GM18951 (cell line): ENCODE results near the gene CXCL14.

Experiments used
- POLR2A ChIP-seq: IDR thresholded peaks from 4 replicates; pipeline ENCODE4 v1.6.1; 2011; ENCODE audit warnings: mild to moderate bottlenecking; ENCODE audit not compliant: insufficient read length, insufficient read depth; ENCODE audit errors: extremely low read depth
- in situ Hi-C: fragments of 300-500 bp; cut with MboI; formaldehyde crosslinking; loops from one replicate; pipeline ENCODE4 v1.12.0; 2022; ENCODE audit warnings: low sequenced_read_pairs, mixed read lengths, inconsistent platforms; ENCODE audit not compliant: unreplicated experiment

CXCL14 gene

DNA sequence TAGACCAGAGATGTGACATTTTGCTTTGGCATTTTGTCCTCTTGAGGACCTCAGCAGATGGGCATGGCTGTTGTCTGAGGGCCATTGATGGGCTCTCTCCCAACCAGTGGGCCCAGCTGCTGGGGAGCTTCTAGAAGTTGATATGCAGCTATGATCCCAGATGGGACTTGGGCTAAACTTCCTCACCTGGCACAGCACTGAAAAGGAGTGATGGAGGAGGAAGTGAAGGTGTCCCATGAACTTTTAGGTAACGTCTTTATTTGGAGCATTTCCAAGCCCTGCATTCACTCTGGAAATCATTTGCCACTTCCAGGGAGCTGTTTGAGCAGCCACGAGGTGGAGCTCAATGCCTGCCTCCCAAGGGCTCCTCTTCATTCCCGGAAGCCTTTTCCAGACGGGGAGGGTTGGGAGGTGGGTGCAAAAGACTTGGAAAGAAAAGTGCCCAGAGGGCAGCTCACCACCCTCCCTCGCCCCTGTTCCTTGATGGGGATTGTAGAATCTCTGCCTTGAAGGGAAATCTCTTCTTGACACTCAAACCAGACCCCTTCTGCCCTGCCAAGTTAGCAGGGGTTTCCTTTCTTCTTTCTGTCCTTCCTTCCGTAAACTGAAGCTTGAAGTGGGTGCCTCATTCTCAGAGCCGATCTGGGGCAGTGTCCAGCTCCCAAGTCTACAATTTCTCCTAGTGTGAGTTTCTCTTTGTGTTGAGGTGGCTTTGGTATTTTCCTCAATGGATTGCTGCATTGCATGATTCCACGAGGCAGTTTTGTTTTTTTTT is 24.9 kb downstream of the CXCL14 start:
- no peak for TF ChIP-seq POLR2A
- in situ Hi-C loops = loop anchor here (10.0 to 25.0 kb wide), 2 partner anchors 89 to 283 kb away; partner anchors contain the start of gene SLC25A48

DNA sequence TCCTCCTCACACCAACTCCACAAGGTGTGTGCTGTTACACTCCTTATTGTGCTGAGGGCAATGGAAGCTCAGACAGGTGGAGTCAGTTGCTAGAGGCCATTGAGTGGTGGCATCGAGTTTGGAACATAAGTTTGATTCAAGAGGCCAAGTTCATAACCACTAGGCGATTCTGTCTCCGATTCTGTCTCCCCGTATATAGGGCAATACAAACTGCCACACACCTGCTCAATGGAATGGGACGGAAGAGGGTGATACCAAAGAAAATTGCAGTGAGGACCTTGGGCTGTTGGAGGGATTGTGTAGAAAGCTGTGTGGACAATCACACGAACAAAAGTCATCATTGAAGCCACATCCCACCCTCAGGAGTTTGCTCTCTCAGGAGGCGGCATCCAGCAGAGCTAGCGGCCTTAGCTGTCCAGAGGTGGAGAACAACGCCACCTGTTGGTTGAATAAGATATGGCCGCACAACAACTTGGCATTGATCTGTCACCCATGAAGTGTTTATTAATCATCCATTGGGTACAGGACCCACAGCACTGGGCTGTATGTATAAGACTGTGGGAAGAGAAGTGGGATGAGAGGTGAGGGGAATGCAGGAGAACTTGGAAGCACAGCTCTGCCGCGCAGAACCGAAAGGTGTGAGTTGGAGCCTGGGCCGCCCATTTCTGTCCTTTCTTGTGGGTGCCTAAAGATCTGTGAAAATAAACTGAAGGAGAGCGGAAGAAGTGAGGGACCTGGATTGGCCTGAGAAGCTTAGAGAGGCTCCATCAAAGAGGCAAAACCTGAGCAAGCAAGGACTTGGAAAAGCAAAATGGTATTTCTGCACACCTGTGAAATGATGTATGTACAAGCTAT is 27.0 kb downstream of the CXCL14 start:
- in situ Hi-C loops = loop anchor here (10.0 to 25.0 kb wide), 2 partner anchors 87 to 285 kb away; partner anchors contain the start of gene SLC25A48

GRCh38 chr5:135549413-135549812 is 29.4 kb downstream of the CXCL14 start:
- no peak for TF ChIP-seq POLR2A
- in situ Hi-C loops = no loop called here

More for the DNA sequence above, 27.0 kb downstream of the CXCL14 start:
- TF ChIP-seq POLR2A = no peak

- in situ Hi-C loops = no loop called here
- TF ChIP-seq POLR2A = no peak
Measured at GRCh38 chr5:135547590-135548254, 31.1 kb downstream of the CXCL14 start.

GRCh38 chr5:135546912-135547311 is 31.9 kb downstream of the CXCL14 start:
- in situ Hi-C loops = no loop called here
- TF ChIP-seq POLR2A = no peak

- TF ChIP-seq POLR2A = no peak
- in situ Hi-C loops = no loop called here
Measured at GRCh38 chr5:135546101-135546500, 32.7 kb downstream of the CXCL14 start.

DNA sequence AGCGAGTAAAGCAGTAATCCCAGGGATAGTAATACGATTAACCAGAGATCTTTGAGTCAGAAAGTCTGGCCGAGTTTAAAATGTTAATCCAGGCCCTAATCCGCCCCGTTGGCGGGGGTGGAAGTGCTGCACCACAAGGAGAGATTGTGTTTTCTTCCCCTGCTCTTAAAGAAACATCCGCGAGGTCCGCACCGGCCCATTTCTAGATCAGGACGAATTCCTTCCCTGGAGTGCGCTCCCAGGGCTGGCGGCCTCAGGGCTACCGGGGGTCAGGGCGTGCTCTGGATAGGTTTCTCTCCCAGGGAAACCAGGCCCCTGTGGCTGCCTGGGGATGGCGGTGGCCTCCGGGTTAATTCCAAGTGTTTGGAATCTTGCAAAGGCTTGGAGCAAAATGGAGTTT is 33.7 kb downstream of the CXCL14 start:
- in situ Hi-C loops = no loop called here
- TF ChIP-seq POLR2A = no peak

- in situ Hi-C loops = no loop called here
- no peak for TF ChIP-seq POLR2A
Measured at GRCh38 chr5:135543485-135544304, 35.1 kb downstream of the CXCL14 start.

DNA sequence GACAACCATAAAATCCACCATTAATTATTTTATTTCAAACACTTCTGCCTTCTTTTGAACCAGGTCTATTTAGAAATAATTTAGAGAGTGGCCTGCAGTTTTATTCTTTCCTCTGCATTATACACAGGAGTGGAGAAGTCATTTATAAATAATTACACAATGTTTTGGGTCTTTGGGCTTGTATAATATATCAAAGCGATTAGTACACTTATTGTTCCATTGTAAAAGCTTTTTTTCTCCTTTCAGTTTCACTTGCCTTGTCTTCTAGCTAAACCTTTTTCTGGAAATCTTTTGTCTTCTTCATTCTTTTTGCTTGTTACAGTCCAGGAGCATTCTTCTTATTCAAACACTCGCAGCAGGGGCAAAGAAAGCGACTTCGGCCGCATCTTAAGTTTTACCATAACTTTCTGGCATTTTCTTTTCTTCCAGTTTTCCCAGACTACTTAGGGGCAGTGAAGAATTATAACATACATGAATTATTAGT is 35.7 kb downstream of the CXCL14 start:
- in situ Hi-C loops = no loop called here
- no peak for TF ChIP-seq POLR2A

- in situ Hi-C loops = no loop called here
- no peak for TF ChIP-seq POLR2A
Measured at GRCh38 chr5:135541807-135542502, 36.8 kb downstream of the CXCL14 start.

- TF ChIP-seq POLR2A = no peak
- in situ Hi-C loops = no loop called here
Measured at GRCh38 chr5:135539430-135540005, 39.3 kb downstream of the CXCL14 start.

GRCh38 chr5:135538261-135538660 is 40.5 kb downstream of the CXCL14 start:
- no peak for TF ChIP-seq POLR2A
- in situ Hi-C loops = no loop called here

GRCh38 chr5:135537745-135538144 is 41.0 kb downstream of the CXCL14 start:
- in situ Hi-C loops = no loop called here
- TF ChIP-seq POLR2A = no peak
